Measurements from ENCODE around the gene ARRDC1. TPM values are rescaled to one million over a fixed set of nuclear protein-coding genes. Genes with fewer than 3 reads are reported as not detected.

ARRDC1 gene
- total RNA-seq, 3 donors from 2014 or later, result 23.8 to 122 (median 57.0) TPM

DNA sequence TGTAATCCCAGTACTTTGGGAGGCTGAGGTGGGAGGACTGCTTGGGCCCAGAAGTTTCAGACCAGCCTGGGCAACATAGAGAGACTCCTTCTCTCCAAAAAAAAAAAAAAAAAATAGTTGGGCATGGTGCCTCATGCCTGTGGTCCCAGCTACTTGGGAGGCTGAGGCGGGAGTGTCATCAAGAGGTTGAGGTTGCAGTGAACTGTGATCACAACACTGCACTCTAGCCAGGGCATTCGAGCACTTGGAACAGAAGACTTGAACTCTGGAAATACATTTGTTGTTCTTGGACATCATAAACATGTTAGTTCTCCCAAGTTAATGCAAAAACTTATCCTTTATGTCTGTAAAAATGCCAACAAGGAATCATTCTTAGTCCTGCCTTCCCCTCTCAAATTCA lies 42.9 kb downstream of the ARRDC1 start:
- Histone ChIP-seq H3K9me3 (no peaks in the 10 kb centered on the region), H3K36me3 (no peaks in the 10 kb centered on the region), H3K27me3 (no peaks in the 10 kb centered on the region), H3K4me1 (no peaks in the 10 kb centered on the region), H3K27ac (no peak overlapping the region), H3K4me3 (no peak overlapping the region)
- DNase-seq (ENCODE audit: low spot score in 2 of 2), result no peak
- intact Hi-C loops (cut with DNase I; ENCODE audit: low total_unique reads), result no loop called here
- TF ChIP-seq POLR2AphosphoS5 (IDR thresholded peaks at IDR 0.05), result no peak
- TF ChIP-seq POLR2A (IDR thresholded peaks at IDR 0.05), result no peak
- TF ChIP-seq, protein P1, sequence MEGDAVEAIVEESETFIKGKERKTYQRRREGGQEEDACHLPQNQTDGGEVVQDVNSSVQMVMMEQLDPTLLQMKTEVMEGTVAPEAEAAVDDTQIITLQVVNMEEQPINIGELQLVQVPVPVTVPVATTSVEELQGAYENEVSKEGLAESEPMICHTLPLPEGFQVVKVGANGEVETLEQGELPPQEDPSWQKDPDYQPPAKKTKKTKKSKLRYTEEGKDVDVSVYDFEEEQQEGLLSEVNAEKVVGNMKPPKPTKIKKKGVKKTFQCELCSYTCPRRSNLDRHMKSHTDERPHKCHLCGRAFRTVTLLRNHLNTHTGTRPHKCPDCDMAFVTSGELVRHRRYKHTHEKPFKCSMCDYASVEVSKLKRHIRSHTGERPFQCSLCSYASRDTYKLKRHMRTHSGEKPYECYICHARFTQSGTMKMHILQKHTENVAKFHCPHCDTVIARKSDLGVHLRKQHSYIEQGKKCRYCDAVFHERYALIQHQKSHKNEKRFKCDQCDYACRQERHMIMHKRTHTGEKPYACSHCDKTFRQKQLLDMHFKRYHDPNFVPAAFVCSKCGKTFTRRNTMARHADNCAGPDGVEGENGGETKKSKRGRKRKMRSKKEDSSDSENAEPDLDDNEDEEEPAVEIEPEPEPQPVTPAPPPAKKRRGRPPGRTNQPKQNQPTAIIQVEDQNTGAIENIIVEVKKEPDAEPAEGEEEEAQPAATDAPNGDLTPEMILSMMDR (IDR thresholded peaks at IDR 0.05), result no peak

DNA sequence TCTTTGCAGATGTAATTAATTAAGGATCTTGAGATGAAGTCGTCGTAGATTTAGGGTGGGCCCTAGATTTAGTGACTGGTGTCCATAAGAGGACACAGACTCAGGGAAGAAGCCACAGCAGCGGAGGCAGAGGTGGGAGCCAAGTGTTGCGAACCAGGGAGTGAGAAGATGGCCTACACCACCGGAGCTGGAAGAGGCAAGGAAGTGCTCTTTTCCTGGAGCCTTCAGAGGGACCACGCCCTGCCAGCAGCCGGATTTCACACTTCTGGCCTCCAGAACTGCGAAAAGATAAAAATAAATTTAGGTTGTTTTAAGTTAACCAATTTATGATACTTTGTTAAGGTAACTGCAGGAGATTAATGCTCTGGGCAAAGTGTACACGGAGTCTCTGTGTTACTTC lies 44.1 kb downstream of the ARRDC1 start:
- TF ChIP-seq POLR2AphosphoS5 (IDR thresholded peaks at IDR 0.05) (no peak), POLR2A (IDR thresholded peaks at IDR 0.05) (no peak)
- TF ChIP-seq, protein P1 (IDR thresholded peaks at IDR 0.05), result no peak
- no peaks in the 10 kb centered on the region for H3K27me3 ChIP-seq
- H3K36me3 ChIP-seq, result no peaks in the 10 kb centered on the region
- no peaks in the 10 kb centered on the region for H3K9me3 ChIP-seq
- H3K4me1 ChIP-seq, result no peaks in the 10 kb centered on the region
- intact Hi-C loops (cut with DNase I; ENCODE audit: low total_unique reads), result no loop called here
- no peak overlapping the region for H3K27ac ChIP-seq
- DNase-seq (ENCODE audit: low spot score in 2 of 2), result no peak
- H3K4me3 ChIP-seq, result no peak overlapping the region

DNA sequence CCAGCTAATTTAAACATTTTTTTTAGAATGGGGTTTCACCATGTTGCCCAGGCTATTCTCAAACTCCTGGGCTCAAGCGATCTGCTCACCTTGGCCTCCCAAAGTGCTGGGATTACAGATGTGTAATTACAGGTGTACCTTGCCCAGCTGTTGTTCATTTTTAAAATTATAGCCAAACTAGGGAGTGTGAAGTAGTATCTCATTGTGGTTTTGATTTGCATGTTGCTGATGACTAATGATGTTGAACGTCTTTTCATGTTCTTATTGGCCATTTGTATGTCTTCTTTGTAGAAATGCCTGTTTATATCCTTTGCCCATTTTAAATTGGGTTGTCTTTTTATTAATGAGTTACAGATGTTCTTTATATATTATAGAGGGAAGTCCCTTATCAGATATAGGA lies 44.8 kb downstream of the ARRDC1 start:
- Histone ChIP-seq H3K27me3 (no peaks in the 10 kb centered on the region), H3K4me1 (no peaks in the 10 kb centered on the region), H3K9me3 (no peaks in the 10 kb centered on the region), H3K27ac (no peak overlapping the region), H3K4me3 (no peak overlapping the region), H3K36me3 (no peaks in the 10 kb centered on the region)
- no peak for DNase-seq (ENCODE audit: low spot score in 2 of 2)
- intact Hi-C loops (cut with DNase I; ENCODE audit: low total_unique reads), result loop anchor here (5.0 kb wide), 1 partner anchor 1288 kb away; the partner anchor contains the start of gene DNLZ
- TF ChIP-seq POLR2A (IDR thresholded peaks at IDR 0.05) (no peak), POLR2AphosphoS5 (IDR thresholded peaks at IDR 0.05) (no peak)
- TF ChIP-seq, protein P1 (IDR thresholded peaks at IDR 0.05), result no peak

DNA sequence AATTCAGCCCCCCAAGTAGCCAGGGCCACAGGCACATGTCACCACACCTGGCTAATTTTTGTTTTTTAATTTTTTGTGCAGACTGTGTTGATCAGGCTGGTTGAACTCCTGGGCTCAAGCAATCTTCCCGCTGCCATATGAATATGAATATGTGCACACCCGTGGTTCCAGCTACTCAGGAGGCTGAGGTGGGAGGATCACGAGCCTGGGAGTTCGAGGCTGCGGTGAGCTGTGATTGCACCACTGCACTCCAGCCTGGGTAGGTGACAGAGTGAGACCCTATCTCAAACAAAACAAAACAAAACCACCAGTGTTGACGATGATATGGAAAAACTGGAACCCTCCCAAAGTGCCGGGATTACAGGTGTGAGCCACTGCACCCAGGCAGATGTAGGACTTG lies 45.3 kb downstream of the ARRDC1 start:
- Histone ChIP-seq H3K4me3 (no peak overlapping the region), H3K27me3 (no peaks in the 10 kb centered on the region), H3K9me3 (no peaks in the 10 kb centered on the region), H3K36me3 (no peaks in the 10 kb centered on the region), H3K4me1 (no peaks in the 10 kb centered on the region), H3K27ac (no peak overlapping the region)
- TF ChIP-seq, protein P1 (IDR thresholded peaks at IDR 0.05), result no peak
- no peak for TF ChIP-seq POLR2AphosphoS5 (IDR thresholded peaks at IDR 0.05)
- TF ChIP-seq POLR2A (IDR thresholded peaks at IDR 0.05), result no peak
- no peak for DNase-seq (ENCODE audit: low spot score in 2 of 2)
- intact Hi-C loops (cut with DNase I; ENCODE audit: low total_unique reads), result loop anchor here (5.0 kb wide), 1 partner anchor 1288 kb away; the partner anchor contains the start of gene DNLZ

DNA sequence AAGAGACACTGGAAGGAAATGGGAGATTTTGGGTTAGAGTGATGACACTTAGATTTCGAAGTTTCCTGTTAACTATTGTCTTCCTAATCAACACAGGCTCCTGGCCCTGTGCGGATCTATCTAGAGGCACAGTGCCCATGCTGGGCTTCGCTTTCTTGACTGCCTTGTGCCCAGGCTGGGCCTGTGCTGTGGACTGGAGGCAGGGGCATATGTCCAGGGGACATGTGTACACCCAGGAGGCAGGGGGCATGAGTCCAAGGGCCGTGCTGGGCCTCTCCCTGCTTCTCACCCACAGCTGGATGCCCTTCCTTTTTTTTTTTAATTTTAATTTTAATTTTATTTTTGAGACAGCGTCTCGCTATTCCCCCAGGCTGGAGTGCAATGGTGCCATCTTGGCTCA lies 50.9 kb downstream of the ARRDC1 start:
- no peaks in the 10 kb centered on the region for H3K9me3 ChIP-seq
- no peak overlapping the region for H3K27ac ChIP-seq
- TF ChIP-seq POLR2AphosphoS5 (IDR thresholded peaks at IDR 0.05) (no peak), POLR2A (IDR thresholded peaks at IDR 0.05) (no peak)
- TF ChIP-seq, protein P1 (IDR thresholded peaks at IDR 0.05), result no peak
- DNase-seq (ENCODE audit: low spot score in 2 of 2), result no peak
- intact Hi-C loops (cut with DNase I; ENCODE audit: low total_unique reads), result no loop called here
- no peaks in the 10 kb centered on the region for H3K27me3 ChIP-seq
- H3K4me3 ChIP-seq, result no peak overlapping the region
- no peaks in the 10 kb centered on the region for H3K4me1 ChIP-seq
- no peaks in the 10 kb centered on the region for H3K36me3 ChIP-seq
